Measurements from ENCODE around the gene AP4E1. TPM values are rescaled to one million over a fixed set of nuclear protein-coding genes. Genes with fewer than 3 reads are reported as not detected.

The AP4E1 gene
- total RNA-seq, 1 experiment from 2014 or later: 9.5 TPM

DNA sequence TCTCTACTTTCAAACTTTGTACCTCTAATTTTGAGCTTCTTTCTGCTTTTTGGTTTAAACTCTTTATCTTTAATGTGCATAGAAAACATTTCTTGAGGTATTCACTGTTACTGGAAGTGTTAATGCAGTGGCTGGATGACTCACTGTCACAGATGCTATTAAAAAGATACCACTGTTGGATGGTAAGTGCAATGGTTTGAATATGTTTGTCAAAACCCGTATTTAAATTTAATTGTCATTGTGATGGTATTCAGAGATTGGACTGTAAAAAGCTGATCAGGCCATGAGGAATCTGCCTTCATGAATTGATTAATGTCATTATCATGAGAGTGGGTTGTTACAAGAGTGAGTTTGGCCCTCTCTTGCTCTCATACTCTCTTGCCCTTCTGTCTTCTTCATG, 70.6 kb downstream of the AP4E1 start (continued):
- TF ChIP-seq ARID4B (CRISPR knock-in tag; IDR thresholded peaks at IDR 0.05; ENCODE audit: borderline replicate concordance): no peak
- TF ChIP-seq SMAD3 (CRISPR knock-in tag; IDR thresholded peaks at IDR 0.05; ENCODE audit: borderline replicate concordance): no peak
- no peak for TF ChIP-seq ZBTB21 (CRISPR knock-in tag; IDR thresholded peaks at IDR 0.05; ENCODE audit: borderline replicate concordance)
- TF ChIP-seq NFATC4 (CRISPR knock-in tag; IDR thresholded peaks at IDR 0.05): no peak
- TF ChIP-seq ZNF263 (CRISPR knock-in tag; IDR thresholded peaks at IDR 0.05; ENCODE audit: low read depth): no peak

DNA sequence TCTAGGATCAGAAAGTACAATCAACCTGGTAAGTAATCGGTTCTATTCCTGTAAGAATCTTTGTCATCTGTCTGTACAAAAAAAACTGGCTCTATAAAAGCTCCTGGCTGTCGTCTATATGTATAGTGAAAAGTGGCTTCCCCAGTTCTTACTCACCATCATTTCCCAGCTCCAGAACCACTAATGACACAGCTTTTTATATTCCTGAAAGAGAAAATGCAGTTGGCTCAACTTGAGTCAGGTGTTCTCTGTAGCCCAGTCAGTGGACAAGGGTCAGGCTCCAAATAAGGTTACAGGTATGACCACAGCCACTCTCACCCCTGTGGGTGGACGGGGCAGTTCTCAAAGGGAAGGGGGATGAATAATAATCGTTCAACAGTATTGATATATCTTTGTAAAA, 85.1 kb downstream of the AP4E1 start:
- DNase-seq (ENCODE audit: low spot score) (no peak), ATAC-seq (no peak)
- Mint-ChIP-seq H3K27ac (no peak overlapping the region), H3K4me1 (peaks cover 7% of the 10 kb centered on the region), H3K4me3 (no peak overlapping the region), H3K27me3 (ENCODE audit: low read depth) (no peaks in the 10 kb centered on the region), H3K9me3 (no peaks in the 10 kb centered on the region), H3K36me3 (no peaks in the 10 kb centered on the region)
- CTCF ChIA-PET: no interaction called here
- POLR2A ChIA-PET: no interaction called here
- TF ChIP-seq NR3C1 (CRISPR knock-in tag; conservative IDR thresholded peaks at IDR 0.05; ENCODE audit: low read depth) (no peak), ZBTB21 (CRISPR knock-in tag; IDR thresholded peaks at IDR 0.05; ENCODE audit: borderline replicate concordance) (no peak), JUN (CRISPR knock-in tag; IDR thresholded peaks at IDR 0.05) (no peak), AR (CRISPR knock-in tag; IDR thresholded peaks at IDR 0.05) (no peak), ATF1 (CRISPR knock-in tag; IDR thresholded peaks at IDR 0.05) (no peak), FOXP1 (CRISPR knock-in tag; IDR thresholded peaks at IDR 0.05; ENCODE audit: borderline replicate concordance) (no peak), ZBTB43 (CRISPR knock-in tag; IDR thresholded peaks at IDR 0.05) (no peak), ZNF396 (CRISPR knock-in tag; IDR thresholded peaks at IDR 0.05; ENCODE audit: borderline replicate concordance) (no peak), ARID4B (CRISPR knock-in tag; IDR thresholded peaks at IDR 0.05; ENCODE audit: borderline replicate concordance) (no peak), TP53 (CRISPR knock-in tag; IDR thresholded peaks at IDR 0.05) (no peak), IRF2 (CRISPR knock-in tag; IDR thresholded peaks at IDR 0.05; ENCODE audit: borderline replicate concordance, low read depth) (no peak), E2F4 (CRISPR knock-in tag; IDR thresholded peaks at IDR 0.05; ENCODE audit: borderline replicate concordance, low read depth) (no peak), PREB (CRISPR knock-in tag; IDR thresholded peaks at IDR 0.05; ENCODE audit: borderline replicate concordance) (no peak), GRHL2 (CRISPR knock-in tag; IDR thresholded peaks at IDR 0.05; ENCODE audit: insufficient replicate concordance, severe bottlenecking) (no peak), FOXK1 (CRISPR knock-in tag; IDR thresholded peaks at IDR 0.05) (no peak)
- TF ChIP-seq, protein P1, sequence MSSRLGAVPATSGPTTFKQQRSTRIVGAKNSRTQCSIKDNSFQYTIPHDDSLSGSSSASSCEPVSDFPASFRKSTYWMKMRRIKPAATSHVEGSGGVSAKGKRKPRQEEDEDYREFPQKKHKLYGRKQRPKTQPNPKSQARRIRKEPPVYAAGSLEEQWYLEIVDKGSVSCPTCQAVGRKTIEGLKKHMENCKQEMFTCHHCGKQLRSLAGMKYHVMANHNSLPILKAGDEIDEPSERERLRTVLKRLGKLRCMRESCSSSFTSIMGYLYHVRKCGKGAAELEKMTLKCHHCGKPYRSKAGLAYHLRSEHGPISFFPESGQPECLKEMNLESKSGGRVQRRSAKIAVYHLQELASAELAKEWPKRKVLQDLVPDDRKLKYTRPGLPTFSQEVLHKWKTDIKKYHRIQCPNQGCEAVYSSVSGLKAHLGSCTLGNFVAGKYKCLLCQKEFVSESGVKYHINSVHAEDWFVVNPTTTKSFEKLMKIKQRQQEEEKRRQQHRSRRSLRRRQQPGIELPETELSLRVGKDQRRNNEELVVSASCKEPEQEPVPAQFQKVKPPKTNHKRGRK (CRISPR knock-in tag; IDR thresholded peaks at IDR 0.05; ENCODE audit: borderline replicate concordance): no peak
